Suprapubic skin (tissue), 4 donors: ENCODE results near the gene ERCC8. TPM values are rescaled to one million over a fixed set of nuclear protein-coding genes. Genes with fewer than 3 reads are reported as not detected.

Experiments used
- DNase-seq, 2 donors: peaks; one replicate each; pipeline ENCODE4 v3.0.0-alpha.2; 2019; ENCODE audit warnings: low spot score in 2 of 2
- H3K27ac ChIP-seq: fragments of 200-600 bp; sonication (generic); one replicate; pipeline ENCODE4 v1.5.1; 2019
- H3K27me3 ChIP-seq: fragments of 200-600 bp; sonication (generic); one replicate; pipeline ENCODE4 v1.5.1; 2019
- H3K36me3 ChIP-seq: fragments of 200-600 bp; sonication (generic); one replicate; pipeline ENCODE4 v1.5.1; 2019
- H3K4me1 ChIP-seq: fragments of 200-600 bp; sonication (generic); one replicate; pipeline ENCODE4 v1.5.1; 2019
- H3K4me3 ChIP-seq: fragments of 200-600 bp; sonication (generic); one replicate; pipeline ENCODE4 v1.5.1; 2019; ENCODE audit warnings: mild to moderate bottlenecking
- H3K9me3 ChIP-seq: fragments of 200-600 bp; sonication (generic); one replicate; pipeline ENCODE4 v1.5.1; 2019
- EP300 ChIP-seq: sonication (generic); formaldehyde crosslinking; IDR thresholded peaks from one replicate; pipeline ENCODE4 v1.6.1; 2017; ENCODE audit warnings: antibody characterized with exemption
- POLR2A ChIP-seq, 2 donors: fragments of 450-650 bp; IDR thresholded peaks; one replicate each; pipeline ENCODE4 v1.6.1; 2017; ENCODE audit warnings: antibody characterized with exemption in 2 of 2, mild to moderate bottlenecking in 2 of 2, moderate library complexity in 2 of 2
- POLR2AphosphoS5 ChIP-seq, 3 donors: sonication (generic); formaldehyde crosslinking; IDR thresholded peaks; one replicate each; pipeline ENCODE4 v1.6.1; 2017; ENCODE audit warnings: antibody characterized with exemption in 3 of 3
- WGBS: methylation state at CpG from one replicate; pipeline ENCODE4 v1.1.5; 2018; 5-methylcytosine and 5-hydroxymethylcytosine counted together
- total RNA-seq, 4 donors: library from RNA; depleted of rRNA; stranded (reverse); fragments of >200 nt; gene quantifications; one replicate each; pipeline ENCODE4 v1.1.0, GENCODE V29; 2016
- TF ChIP-seq, protein P1 (sequence below), 2 donors: fragments of 200-600 bp in 1 of 2; fragments of 450-650 bp in 1 of 2; sonication (generic) in 1 of 2; IDR thresholded peaks; one replicate each; pipeline ENCODE4 v1.5.1; 2016 to 2019; ENCODE audit warnings: antibody characterized with exemption in 2 of 2, mild to moderate bottlenecking in 1 of 2, moderate library complexity in 1 of 2

The ERCC8 gene
- total RNA-seq, 4 donors from 2014 or later, result 6.7 to 14.9 (median 11.9) TPM

DNA sequence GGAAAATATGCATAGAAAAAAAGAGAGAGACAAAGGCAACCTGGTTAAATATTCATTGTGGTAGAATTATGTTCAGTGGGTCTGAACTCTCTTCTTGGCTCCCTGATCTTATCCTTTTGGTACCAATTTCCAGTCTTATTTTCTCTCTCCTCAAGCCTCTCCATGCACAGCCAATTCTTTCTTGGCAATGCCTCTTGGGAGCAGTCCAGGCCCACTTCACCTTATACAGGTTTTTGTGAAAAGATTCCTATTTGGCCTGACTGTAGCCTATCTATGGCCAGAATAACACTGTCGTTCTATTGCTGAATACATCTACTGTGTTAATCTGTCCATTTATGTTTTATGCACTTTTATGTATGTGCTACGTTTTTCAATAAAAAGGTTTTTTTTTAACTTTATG, 103.5 kb downstream of the ERCC8 start:
- TF ChIP-seq POLR2A (IDR thresholded peaks at IDR 0.05), result no peak
- TF ChIP-seq, protein P1, sequence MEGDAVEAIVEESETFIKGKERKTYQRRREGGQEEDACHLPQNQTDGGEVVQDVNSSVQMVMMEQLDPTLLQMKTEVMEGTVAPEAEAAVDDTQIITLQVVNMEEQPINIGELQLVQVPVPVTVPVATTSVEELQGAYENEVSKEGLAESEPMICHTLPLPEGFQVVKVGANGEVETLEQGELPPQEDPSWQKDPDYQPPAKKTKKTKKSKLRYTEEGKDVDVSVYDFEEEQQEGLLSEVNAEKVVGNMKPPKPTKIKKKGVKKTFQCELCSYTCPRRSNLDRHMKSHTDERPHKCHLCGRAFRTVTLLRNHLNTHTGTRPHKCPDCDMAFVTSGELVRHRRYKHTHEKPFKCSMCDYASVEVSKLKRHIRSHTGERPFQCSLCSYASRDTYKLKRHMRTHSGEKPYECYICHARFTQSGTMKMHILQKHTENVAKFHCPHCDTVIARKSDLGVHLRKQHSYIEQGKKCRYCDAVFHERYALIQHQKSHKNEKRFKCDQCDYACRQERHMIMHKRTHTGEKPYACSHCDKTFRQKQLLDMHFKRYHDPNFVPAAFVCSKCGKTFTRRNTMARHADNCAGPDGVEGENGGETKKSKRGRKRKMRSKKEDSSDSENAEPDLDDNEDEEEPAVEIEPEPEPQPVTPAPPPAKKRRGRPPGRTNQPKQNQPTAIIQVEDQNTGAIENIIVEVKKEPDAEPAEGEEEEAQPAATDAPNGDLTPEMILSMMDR (IDR thresholded peaks at IDR 0.05), result no peak
- no peak for TF ChIP-seq POLR2AphosphoS5 (IDR thresholded peaks at IDR 0.05)
- TF ChIP-seq EP300, result no peak
- H3K27me3 ChIP-seq, result peaks cover 10% of the 10 kb centered on the region
- H3K4me1 ChIP-seq, result peaks cover 16% of the 10 kb centered on the region
- no peak for DNase-seq
- H3K9me3 ChIP-seq, result no peaks in the 10 kb centered on the region
- H3K27ac ChIP-seq, result no peak overlapping the region
- 73% methylated on average over 2 of the region's 2 CpGs for WGBS
- H3K36me3 ChIP-seq, result no peaks in the 10 kb centered on the region
- no peak overlapping the region for H3K4me3 ChIP-seq

DNA sequence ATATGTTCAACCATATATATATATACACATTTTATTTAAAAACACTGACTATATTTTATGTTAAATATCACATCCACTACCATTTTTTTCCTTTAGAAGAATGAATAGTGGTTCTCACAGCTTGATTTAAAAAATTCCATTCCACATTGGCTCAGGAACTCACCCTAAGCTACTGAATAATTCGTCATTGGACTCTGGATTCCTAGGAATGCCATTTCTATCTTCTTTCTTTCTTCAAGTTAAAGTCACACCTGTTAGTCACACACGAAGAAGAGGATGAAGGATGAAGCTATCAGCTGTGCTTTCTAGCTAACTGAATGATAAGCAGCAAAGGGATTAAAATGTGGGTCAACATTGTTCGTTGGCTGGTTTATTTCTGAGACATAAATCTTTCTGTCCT, 108.7 kb downstream of the ERCC8 start:
- no peaks in the 10 kb centered on the region for H3K4me1 ChIP-seq
- no peaks in the 10 kb centered on the region for H3K9me3 ChIP-seq
- no peak overlapping the region for H3K27ac ChIP-seq
- no peak for TF ChIP-seq POLR2AphosphoS5 (IDR thresholded peaks at IDR 0.05)
- TF ChIP-seq, protein P1 (IDR thresholded peaks at IDR 0.05), result no peak
- no peak for TF ChIP-seq EP300
- no peak for TF ChIP-seq POLR2A (IDR thresholded peaks at IDR 0.05)
- no peak overlapping the region for H3K4me3 ChIP-seq
- no peak for DNase-seq
- no peaks in the 10 kb centered on the region for H3K36me3 ChIP-seq
- no peaks in the 10 kb centered on the region for H3K27me3 ChIP-seq
- 47% methylated on average over 3 of the region's 3 CpGs for WGBS

DNA sequence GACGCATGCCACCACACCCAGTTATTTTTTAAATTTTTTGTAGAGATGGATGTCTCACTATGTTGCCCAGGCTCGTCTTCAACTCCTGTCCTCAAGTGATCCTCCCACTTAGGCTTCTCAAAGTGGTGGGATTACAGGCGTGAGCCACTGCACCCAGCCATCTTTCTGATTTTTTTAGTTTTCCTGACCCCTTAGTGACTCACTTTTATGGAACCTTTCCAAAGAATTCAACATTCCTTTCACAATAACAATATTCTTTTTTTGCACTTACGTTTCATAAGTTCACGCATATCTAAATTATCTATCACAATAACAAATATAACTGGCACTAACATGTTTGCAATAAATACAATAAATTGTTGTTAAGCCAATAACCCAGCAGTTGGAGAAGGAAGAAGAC, 109.3 kb downstream of the ERCC8 start:
- no peak overlapping the region for H3K27ac ChIP-seq
- TF ChIP-seq EP300 (no peak), POLR2A (IDR thresholded peaks at IDR 0.05) (no peak), POLR2AphosphoS5 (IDR thresholded peaks at IDR 0.05) (no peak)
- TF ChIP-seq, protein P1 (IDR thresholded peaks at IDR 0.05), result no peak
- no peaks in the 10 kb centered on the region for H3K9me3 ChIP-seq
- DNase-seq, result no peak
- H3K4me1 ChIP-seq, result no peaks in the 10 kb centered on the region
- 53% methylated on average over 5 of the region's 5 CpGs for WGBS
- no peaks in the 10 kb centered on the region for H3K36me3 ChIP-seq
- no peak overlapping the region for H3K4me3 ChIP-seq
- H3K27me3 ChIP-seq, result no peaks in the 10 kb centered on the region

DNA sequence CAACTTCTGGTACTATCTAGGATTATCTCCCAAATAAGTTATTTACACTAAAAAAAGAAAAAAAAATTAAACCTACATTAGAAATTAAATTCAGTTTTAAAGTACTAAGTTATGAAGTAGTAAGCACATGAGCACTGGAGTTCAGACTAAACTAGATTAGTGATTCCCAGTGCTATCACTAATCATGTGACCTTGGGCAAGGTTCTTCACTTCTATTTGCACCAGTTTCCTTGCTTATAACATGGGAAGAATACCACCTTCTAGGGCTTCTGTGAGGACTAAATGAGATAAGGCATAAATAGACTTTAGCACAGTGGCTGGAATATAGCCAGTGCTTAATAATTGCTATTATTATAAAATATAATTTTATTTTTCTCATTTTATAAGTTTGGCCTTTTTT, 111.3 kb downstream of the ERCC8 start:
- no peak overlapping the region for H3K27ac ChIP-seq
- no peak overlapping the region for H3K4me3 ChIP-seq
- no peaks in the 10 kb centered on the region for H3K36me3 ChIP-seq
- TF ChIP-seq EP300 (no peak), POLR2A (IDR thresholded peaks at IDR 0.05) (no peak), POLR2AphosphoS5 (IDR thresholded peaks at IDR 0.05) (no peak)
- TF ChIP-seq, protein P1 (IDR thresholded peaks at IDR 0.05), result no peak
- H3K4me1 ChIP-seq, result no peaks in the 10 kb centered on the region
- DNase-seq, result no peak
- H3K9me3 ChIP-seq, result no peaks in the 10 kb centered on the region
- no peaks in the 10 kb centered on the region for H3K27me3 ChIP-seq

DNA sequence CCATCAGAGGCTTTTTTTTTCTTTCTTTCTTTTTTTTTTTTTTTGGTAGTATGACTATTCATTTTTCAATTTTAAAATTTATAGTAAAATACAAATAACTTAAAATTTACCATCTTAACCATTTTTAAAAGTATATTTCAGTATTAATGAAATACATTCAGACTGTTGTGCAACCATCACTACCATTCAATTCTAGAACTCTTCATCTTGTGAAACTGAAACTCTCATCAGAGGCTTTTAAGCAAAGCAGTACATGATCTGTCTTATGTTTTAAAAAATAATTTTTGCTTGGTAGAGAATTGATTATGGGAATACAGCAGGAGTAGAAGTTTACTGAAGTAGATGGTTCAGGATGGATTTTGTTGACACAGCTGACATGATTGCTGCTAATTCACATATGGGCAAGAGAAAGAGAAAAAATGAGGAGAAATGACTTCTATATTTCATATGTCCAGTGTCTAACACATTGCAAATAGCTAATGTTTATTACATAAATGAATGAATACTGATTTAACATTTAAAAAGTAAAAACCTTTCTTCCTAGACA, 114.2 kb downstream of the ERCC8 start:
- Histone ChIP-seq H3K4me1 (no peaks in the 10 kb centered on the region), H3K9me3 (no peaks in the 10 kb centered on the region), H3K27me3 (no peaks in the 10 kb centered on the region), H3K27ac (no peak overlapping the region), H3K4me3 (no peak overlapping the region), H3K36me3 (no peaks in the 10 kb centered on the region)
- TF ChIP-seq EP300 (no peak), POLR2AphosphoS5 (IDR thresholded peaks at IDR 0.05) (no peak), POLR2A (IDR thresholded peaks at IDR 0.05) (no peak)
- TF ChIP-seq, protein P1 (IDR thresholded peaks at IDR 0.05), result no peak
- no peak for DNase-seq
